GM10266 (cell line): ENCODE data around the gene CPA5.
"Not testable (repeated sequence)": the region's sequence is repeated elsewhere in the genome, so short reads cannot be mapped to it uniquely, and the experiment has no call there.

ENCODE experiments used
- DNase-seq: peaks from one replicate; pipeline ENCODE4 v3.0.0; 2012; ENCODE audit errors: extremely low spot score
- CTCF ChIP-seq: IDR thresholded peaks from 2 replicates; pipeline ENCODE4 v1.5.1; 2012; ENCODE audit warnings: mild to moderate bottlenecking, low read depth; ENCODE audit not compliant: control insufficient read depth, insufficient read depth; ENCODE audit errors: missing control alignments

Gene CPA5

DNA sequence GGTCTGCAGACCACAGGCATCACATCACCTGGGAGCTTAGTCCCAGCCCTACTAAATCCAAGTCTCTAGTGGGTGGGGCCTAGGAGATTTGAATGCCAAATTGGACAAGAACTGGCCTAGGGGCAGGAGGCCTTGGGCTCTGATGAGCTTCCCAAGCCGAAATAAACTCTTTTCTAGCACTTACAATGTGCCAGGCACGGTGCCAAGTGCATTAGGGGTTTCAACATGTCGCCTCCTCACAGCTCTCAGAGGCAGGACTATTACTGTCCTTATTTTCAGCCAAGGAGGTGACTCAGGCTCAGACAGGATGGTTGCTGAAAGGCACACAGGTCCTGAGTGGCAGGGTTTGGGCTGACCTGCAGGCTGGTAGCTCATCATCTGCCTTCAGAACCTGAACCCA is 26.4 kb downstream of the CPA5 start:
- TF ChIP-seq CTCF: no peak
- no peak for DNase-seq

DNA sequence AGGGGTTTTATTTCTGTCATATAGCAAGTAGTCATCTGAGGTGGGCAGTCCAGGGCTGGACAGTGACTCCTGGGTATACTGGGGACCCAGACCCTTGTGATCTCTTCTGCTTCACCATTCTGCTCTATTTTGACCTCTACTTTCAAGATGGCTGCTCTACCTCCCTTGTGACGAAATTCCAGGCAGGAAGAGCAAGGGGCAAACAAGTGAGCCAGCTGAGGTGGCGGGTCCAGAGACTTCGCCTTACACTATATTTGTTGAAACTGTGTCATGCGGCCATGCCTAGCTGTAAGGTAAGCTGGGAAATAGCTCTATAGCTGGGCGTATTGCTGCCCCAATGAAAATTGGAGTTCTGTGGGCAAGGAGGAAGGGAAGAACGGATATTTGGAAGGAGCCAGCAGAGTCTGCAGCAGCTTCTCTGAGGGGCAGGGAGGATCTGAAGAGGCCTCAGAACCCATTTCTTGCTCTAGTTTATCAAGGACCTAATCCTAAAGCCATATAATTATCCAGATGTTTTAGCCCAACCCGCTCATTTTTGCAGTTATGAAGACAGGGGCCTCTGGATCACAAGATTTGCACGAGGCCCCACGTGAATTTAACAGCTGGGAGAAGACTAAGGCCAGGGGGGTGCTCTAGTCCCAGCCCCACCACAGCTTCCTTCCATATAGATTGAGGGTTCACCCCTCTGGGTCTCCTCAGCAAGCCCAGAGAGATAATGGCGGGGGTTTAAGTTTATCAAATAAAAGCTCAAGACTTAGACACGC is 28.0 kb downstream of the CPA5 start:
- TF ChIP-seq CTCF: no peak
- no peak for DNase-seq

- no peak for TF ChIP-seq CTCF
- DNase-seq: no peak
Observed at GRCh38 chr7:130374507-130374906, 29.9 kb downstream of the CPA5 start.

- not testable (repeated sequence) for DNase-seq
Observed at GRCh38 chr7:130376461-130376860, 31.8 kb downstream of the CPA5 start.

GRCh38 chr7:130377178-130377577 is 32.6 kb downstream of the CPA5 start:
- TF ChIP-seq CTCF: no peak
- DNase-seq: no peak

- TF ChIP-seq CTCF: no peak
- DNase-seq: no peak
Observed at GRCh38 chr7:130379019-130379418, 34.4 kb downstream of the CPA5 start.

DNA sequence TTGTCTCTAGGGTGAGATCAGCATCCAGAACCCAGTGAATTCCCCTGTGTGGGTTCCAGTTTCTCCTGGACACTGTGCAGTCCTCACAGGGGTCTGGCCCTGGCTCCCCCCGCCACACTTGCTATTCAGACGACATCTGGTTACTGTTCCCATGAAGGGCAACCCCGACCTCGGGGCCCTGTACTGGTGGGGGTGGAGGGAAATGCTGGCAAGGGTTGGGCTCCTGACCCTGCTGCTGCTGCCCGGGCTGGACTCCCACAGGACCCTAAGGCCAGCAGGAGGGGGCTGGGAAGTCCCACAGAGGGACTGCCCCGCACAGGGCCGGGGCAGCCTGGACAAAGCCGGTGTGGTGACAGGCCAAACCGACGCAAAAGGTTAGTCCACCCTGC is 34.9 kb downstream of the CPA5 start:
- DNase-seq: no peak
- no peak for TF ChIP-seq CTCF
